PC-9 (cell line): ENCODE results near the gene CHIC2. TPM values are rescaled to one million over a fixed set of nuclear protein-coding genes. Genes with fewer than 3 reads are reported as not detected.

Experiments
- BruUV-seq: library from RNA; stranded (reverse); fragments of 400-500 nt; replicated peaks from 2 replicates; lab custom pipeline; 2021; lab: Mats Ljungman, UMichigan
- CTCF ChIA-PET: fragments of 300-600 bp; sonication (Branson Sonifier 250); formaldehyde crosslinking; loops from one replicate; lab custom pipeline; 2022; ENCODE audit warnings: antibody characterized with exemption; lab: Charles Lee
- POLR2A ChIA-PET: fragments of 300-600 bp; sonication (Branson Sonifier 250); formaldehyde crosslinking; loops from one replicate; lab custom pipeline; 2022; ENCODE audit warnings: antibody characterized with exemption; ENCODE audit not compliant: unreplicated experiment; lab: Charles Lee
- DNase-seq, 2 experiments: peaks; one replicate each; pipeline versions ENCODE4 v3.0.0 to v3.0.0-alpha.2; 2015 to 2022; ENCODE audit warnings: mixed read lengths in 1 of 2
- H2AFZ ChIP-seq: fragments of 200-600 bp; sonication (generic); 2 replicates; pipeline ENCODE4 v1.8.1; 2017; ENCODE audit warnings: antibody characterized with exemption
- H3F3A ChIP-seq: fragments of 200-600 bp; sonication (generic); 2 replicates; pipeline ENCODE4 v1.8.1; 2017; ENCODE audit warnings: antibody characterized with exemption, mild to moderate bottlenecking, low read depth; ENCODE audit not compliant: insufficient read depth
- H3K27ac ChIP-seq: fragments of 200-600 bp; sonication (generic); 2 replicates; pipeline ENCODE4 v1.6.1; 2016; ENCODE audit warnings: mixed run types
- H3K27me3 ChIP-seq: fragments of 200-600 bp; sonication (generic); 2 replicates; pipeline ENCODE4 v1.6.1; 2016; ENCODE audit warnings: low read depth, mixed run types; ENCODE audit not compliant: insufficient read depth
- H3K36me3 ChIP-seq: fragments of 200-600 bp; sonication (generic); 2 replicates; pipeline ENCODE4 v1.6.1; 2016; ENCODE audit warnings: low read depth, mixed run types
- H3K4me1 ChIP-seq: fragments of 200-600 bp; sonication (generic); replicated peaks from 2 replicates; pipeline ENCODE4 v1.6.1; 2016; ENCODE audit warnings: mixed run types; ENCODE audit not compliant: insufficient read depth
- H3K4me2 ChIP-seq: fragments of 200-600 bp; sonication (generic); 2 replicates; pipeline ENCODE4 v1.6.1; 2017; ENCODE audit warnings: mixed run types
- H3K4me3 ChIP-seq: fragments of 200-600 bp; sonication (generic); 2 replicates; pipeline ENCODE4 v1.6.1; 2016; ENCODE audit warnings: mixed run types
- H3K79me2 ChIP-seq: fragments of 200-600 bp; sonication (generic); 2 replicates; pipeline ENCODE4 v1.6.1; 2017; ENCODE audit warnings: low read depth, mixed run types
- H3K9me2 ChIP-seq: fragments of 200-600 bp; sonication (generic); 2 replicates; pipeline ENCODE4 v1.8.1; 2017; ENCODE audit warnings: mild to moderate bottlenecking; ENCODE audit not compliant: insufficient read depth
- H3K9me3 ChIP-seq: fragments of 200-600 bp; sonication (generic); 2 replicates; pipeline ENCODE4 v1.8.1; 2016; ENCODE audit warnings: low read depth; ENCODE audit not compliant: insufficient read depth
- H4K20me1 ChIP-seq: fragments of 200-600 bp; sonication (generic); 2 replicates; pipeline ENCODE4 v1.8.1; 2017; ENCODE audit not compliant: insufficient read depth
- CTCF ChIP-seq: fragments of 200-600 bp; sonication (generic); conservative IDR thresholded peaks from 2 replicates; pipeline ENCODE4 v1.6.1; 2017; ENCODE audit warnings: mixed run types, antibody characterized with exemption, mild to moderate bottlenecking, moderate library complexity
- EZH2 ChIP-seq: fragments of 200-600 bp; sonication (generic); IDR thresholded peaks from 2 replicates; pipeline ENCODE4 v1.8.0; 2017; ENCODE audit warnings: antibody characterized with exemption, low read depth
- intact Hi-C: fragments of 100-400 bp; cut with micrococcal nuclease; formaldehyde crosslinking; loops from one replicate; pipeline ENCODE4 v1.10.0; 2022; ENCODE audit not compliant: unreplicated experiment
- total RNA-seq: library from RNA; stranded (reverse); gene quantifications from 2 replicates; pipeline ENCODE4 v1.2.3, GENCODE V29; 2021

Gene CHIC2
- total RNA-seq, 1 experiment from 2014 or later: 12.1 TPM

- H3K9me2 ChIP-seq: no peaks in the 10 kb centered on the region
- no peak overlapping the region for H3K4me2 ChIP-seq
- no peak overlapping the region for H3K27ac ChIP-seq
- no peak for DNase-seq
- no peaks in the 10 kb centered on the region; the same call in 1 of the 2 replicates for H3F3A ChIP-seq
- CTCF ChIA-PET: no interaction called here
- no peak overlapping the region for H3K4me3 ChIP-seq
- no peaks in the 10 kb centered on the region for H3K9me3 ChIP-seq
- H3K36me3 ChIP-seq: no peaks in the 10 kb centered on the region
- intact Hi-C loops: no loop called here
- no peak overlapping the region for H2AFZ ChIP-seq
- POLR2A ChIA-PET: no interaction called here
- no TSS peak for BruUV-seq
- no peaks in the 10 kb centered on the region for H3K79me2 ChIP-seq
- no peaks in the 10 kb centered on the region for H3K4me1 ChIP-seq
- H3K27me3 ChIP-seq: no peaks in the 10 kb centered on the region
- no peak for TF ChIP-seq CTCF
- no peaks in the 10 kb centered on the region for H4K20me1 ChIP-seq
Measured at GRCh38 chr4:54005475-54005874, 58.9 kb downstream of the CHIC2 start.

DNA sequence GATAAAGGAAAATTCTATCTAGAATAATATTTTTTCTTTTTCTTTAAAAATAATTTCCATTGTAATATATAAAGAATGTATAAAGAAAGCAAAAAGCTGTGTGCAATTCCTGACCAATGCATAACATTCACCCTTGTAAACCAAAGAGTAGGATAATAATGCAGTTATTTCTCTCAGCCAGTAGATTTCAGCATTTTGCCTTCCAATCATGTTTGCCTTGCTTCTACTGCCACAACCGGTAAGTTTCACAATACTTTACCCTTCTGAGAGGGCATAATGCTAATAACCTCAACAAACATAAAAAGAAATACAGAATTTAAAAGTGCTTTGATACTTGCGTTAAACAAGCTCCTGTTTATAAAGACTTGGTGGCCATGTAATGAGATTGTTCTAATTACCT lies 59.9 kb downstream of the CHIC2 start:
- Histone ChIP-seq H3K27ac (no peak overlapping the region), H3K36me3 (no peaks in the 10 kb centered on the region), H3K9me3 (no peaks in the 10 kb centered on the region), H3K4me3 (no peak overlapping the region), H3F3A (no peaks in the 10 kb centered on the region; the same call in 1 of the 2 replicates), H3K79me2 (no peaks in the 10 kb centered on the region), H2AFZ (no peak overlapping the region), H3K9me2 (no peaks in the 10 kb centered on the region), H3K4me2 (no peak overlapping the region), H3K27me3 (no peaks in the 10 kb centered on the region), H4K20me1 (no peaks in the 10 kb centered on the region), H3K4me1 (no peaks in the 10 kb centered on the region)
- intact Hi-C loops: no loop called here
- TF ChIP-seq EZH2 (no peak), CTCF (no peak)
- CTCF ChIA-PET: no interaction called here
- POLR2A ChIA-PET: no interaction called here
- DNase-seq: no peak
- no TSS peak for BruUV-seq

DNA sequence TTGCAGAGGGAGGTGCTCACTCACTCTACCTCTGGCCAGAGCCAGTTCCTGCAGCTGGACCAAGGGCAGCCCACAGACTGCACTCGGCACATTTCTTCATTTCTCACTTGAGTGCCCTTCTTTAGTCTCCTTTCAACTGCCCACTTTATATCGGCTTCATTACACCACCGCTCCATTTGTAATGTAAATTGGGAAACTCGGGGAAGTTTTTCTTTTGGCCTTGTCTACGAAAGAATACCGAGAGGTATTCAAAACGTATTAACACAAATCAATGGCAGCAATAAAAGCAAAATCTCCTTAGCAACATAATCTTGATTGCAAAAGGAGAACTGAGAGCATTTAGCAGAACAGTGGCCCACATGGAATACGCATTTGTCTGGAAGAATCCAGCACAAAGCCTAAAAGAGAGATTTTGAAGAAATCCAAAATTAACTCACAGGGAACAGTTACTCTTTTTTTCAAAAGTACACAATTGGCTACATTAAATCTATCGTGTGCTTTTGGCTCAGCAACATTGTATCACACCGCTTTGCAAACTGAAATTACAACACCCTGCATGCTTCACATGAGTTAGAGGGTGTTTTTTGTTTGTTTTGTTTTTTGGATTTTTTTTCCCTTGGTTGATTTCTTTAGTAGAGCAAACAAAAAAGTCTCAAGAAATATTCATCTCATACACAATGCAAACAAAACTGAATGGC lies 62.6 kb downstream of the CHIC2 start:
- no peak overlapping the region for H3K4me3 ChIP-seq
- POLR2A ChIA-PET: no interaction called here
- no TSS peak for BruUV-seq

More for the DNA sequence above, 62.6 kb downstream of the CHIC2 start:
- Histone ChIP-seq H3F3A (no peaks in the 10 kb centered on the region; the same call in 1 of the 2 replicates), H3K27me3 (no peaks in the 10 kb centered on the region), H3K9me3 (no peaks in the 10 kb centered on the region), H3K4me1 (no peaks in the 10 kb centered on the region), H3K9me2 (no peaks in the 10 kb centered on the region), H3K79me2 (no peaks in the 10 kb centered on the region), H2AFZ (no peak overlapping the region), H3K36me3 (no peaks in the 10 kb centered on the region), H3K4me2 (no peak overlapping the region), H3K27ac (no peak overlapping the region), H4K20me1 (no peaks in the 10 kb centered on the region)
- TF ChIP-seq CTCF: no peak
- intact Hi-C loops: no loop called here
- CTCF ChIA-PET: no interaction called here
- no peak for DNase-seq
